ENCODE measurements around the gene IRF2BP1. TPM values are rescaled to one million over a fixed set of nuclear protein-coding genes. Genes with fewer than 3 reads are reported as not detected.

Gene IRF2BP1
- total and polyA plus RNA-seq, 2 of the 13 experiments (the other 11 are each of a cell fraction or from before 2014, with no cell fraction given) = 4.3 to 14.3 TPM

GRCh38 chr19:45864629-45865082 is 21.3 kb downstream of the IRF2BP1 start:
- peak overlapping the region; percentile 79 for H3K4me2 ChIP-seq (ENCODE audit: low read depth, low read length)
- 0% methylated on average over 12 of the region's 12 CpGs for WGBS (ENCODE audit: low lambda C conversion rate)
- H3K79me2 ChIP-seq (ENCODE audit: insufficient read depth, low read length) = peaks cover 69% of the 10 kb centered on the region
- FAIRE-seq = no peak
- H3K27me3 ChIP-seq (ENCODE audit: control insufficient read depth in 1 of 2, insufficient read depth in 2 of 2, low read length in 2 of 2) = no peaks in the 10 kb centered on the region; a peak in 1 of 5 replicates
- H3K9ac ChIP-seq (ENCODE audit: insufficient read depth, low read depth, low read length) = peak overlapping the region; percentile 80
- H2AFZ ChIP-seq (ENCODE audit: low read length) = no peak overlapping the region
- DNase-seq (ENCODE audit: low spot score) = no peak
- in situ Hi-C loops (cut with HindIII; ENCODE audit: extremely low pct_ligation_motif_present, low pct_unique_long_range_greater_than_20kb) = no loop called here
- intact Hi-C loops (cut with micrococcal nuclease; ENCODE audit: unreplicated experiment) = loop anchor here (1.0 kb wide), 1 partner anchor 47 kb away; no protein-coding TSS in a partner anchor
- H4K20me1 ChIP-seq (ENCODE audit: insufficient read depth, low read length) = 0 out of 2 replicates have a peak, but pooled peaks cover 14% of the 10 kb centered on the region
- peaks cover 55% of the 10 kb centered on the region for H3K4me1 ChIP-seq (ENCODE audit: insufficient read depth, low read length)
- ATAC-seq = no peak
- TSS peak; percentile 69 for BruUV-seq (replicated peaks)
- peaks cover 1 to 2% of the 10 kb centered on the region in 2 experiments; a peak in 3 of 5 replicates for H3K36me3 ChIP-seq (replicated peaks in 1 of 2; ENCODE audit: control insufficient read depth in 1 of 2, insufficient read depth in 2 of 2, low read length in 2 of 2)
- peak overlapping the region; percentile 57 for H3K27ac ChIP-seq (ENCODE audit: extremely low read length, insufficient read depth, low read length)
- no peaks in the 10 kb centered on the region for H3K9me3 ChIP-seq (ENCODE audit: low read length)
- POLR2A ChIA-PET = interaction anchor here (1.6 to 13.2 kb wide), 9 partner anchors 9 to 147 kb away, joined by 4 to 388 read pairs (median 24); partner anchors contain the start of genes IRF2BP1, MYPOP and SIX5
- H3K4me3 ChIP-seq (replicated peaks in 1 of 3; ENCODE audit: insufficient read depth in 1 of 3, low read depth in 2 of 3, low read length in 3 of 3) = peak overlapping the region; percentile 90 to 97 (median 92)
- CTCF ChIA-PET (ENCODE audit: low intra/inter-chr PET ratio, low total read pairs) = interaction anchor here (5.8 kb wide), 1 partner anchor 19 kb away, joined by 263 read pairs; the partner anchor contains the start of gene IRF2BP1
- TF ChIP-seq MTF1 (CRISPR knock-in tag; IDR thresholded peaks at IDR 0.05) (no peak), POGZ (CRISPR knock-in tag; IDR thresholded peaks at IDR 0.05) (no peak), HNRNPLL (IDR thresholded peaks at IDR 0.05; ENCODE audit: low read depth, low read length, poor library complexity, severe bottlenecking) (no peak), JUNB (CRISPR knock-in tag; IDR thresholded peaks at IDR 0.05; ENCODE audit: borderline replicate concordance) (0 out of 2 replicates have a peak, but pooled peaks have one; percentile 17), ZBTB40 (IDR thresholded peaks at IDR 0.05) (no peak), ZBTB40 (CRISPR knock-in tag; IDR thresholded peaks at IDR 0.05) (0 out of 2 replicates have a peak, but pooled peaks have one; percentile 30), ZNF713 (CRISPR knock-in tag; IDR thresholded peaks at IDR 0.05) (0 out of 2 replicates have a peak, but pooled peaks have one; percentile 10), ZNF678 (CRISPR knock-in tag; IDR thresholded peaks at IDR 0.05) (no peak), ZNF546 (CRISPR knock-in tag; conservative IDR thresholded peaks at IDR 0.05) (peak; percentile 68; the same call in 1 of the 2 replicates), BORCS8-MEF2B (CRISPR knock-in tag; IDR thresholded peaks at IDR 0.05) (0 out of 2 replicates have a peak, but pooled peaks have one; percentile 0), AGO1 (IDR thresholded peaks at IDR 0.05; ENCODE audit: low read depth, low read length, poor library complexity, severe bottlenecking) (no peak), HES4 (CRISPR knock-in tag; IDR thresholded peaks at IDR 0.05; ENCODE audit: borderline replicate concordance) (no peak), KMT2B (CRISPR knock-in tag; IDR thresholded peaks at IDR 0.05) (0 out of 2 replicates have a peak, but pooled peaks have one; percentile 14), POLR2AphosphoS2 (IDR thresholded peaks at IDR 0.05; ENCODE audit: low read depth, low read length) (no peak), ZC3H13 (CRISPR knock-in tag; IDR thresholded peaks at IDR 0.05) (no peak), ZNF317 (CRISPR knock-in tag; IDR thresholded peaks at IDR 0.05) (0 out of 2 replicates have a peak, but pooled peaks have one; percentile 5)

All from HepG2 (cell line).